PC-9 (cell line): ENCODE data around the gene NEBL.

Source experiments
- EZH2 ChIP-seq: fragments of 200-600 bp; sonication (generic); IDR thresholded peaks from 2 replicates; pipeline ENCODE4 v1.8.0; 2017; ENCODE audit warnings: antibody characterized with exemption, low read depth
- TF ChIP-seq, protein P1 (sequence below): fragments of 200-600 bp; sonication (generic); conservative IDR thresholded peaks from 2 replicates; pipeline ENCODE4 v1.6.1; 2017; ENCODE audit warnings: mixed run types, antibody characterized with exemption, mild to moderate bottlenecking, moderate library complexity

DNA sequence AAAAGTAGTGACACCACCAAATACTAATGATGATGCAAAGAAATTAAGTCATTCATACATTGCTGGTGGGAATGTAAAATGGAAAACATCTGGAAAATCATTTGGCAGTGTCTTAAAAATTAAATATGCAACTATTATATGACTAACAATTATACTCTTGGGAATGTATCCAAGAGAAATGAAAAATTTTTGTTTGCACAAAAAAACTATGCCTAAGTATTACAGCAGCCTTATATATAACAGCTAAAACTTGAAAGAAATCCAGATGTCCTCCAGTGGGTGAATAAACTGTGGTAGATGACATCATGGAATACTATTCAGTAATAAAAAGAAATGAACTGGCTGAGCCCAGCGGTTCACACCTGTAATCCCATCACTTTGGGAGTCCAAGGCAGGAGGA is 132.0 kb downstream of the NEBL start:
- no peak for TF ChIP-seq EZH2
- TF ChIP-seq, protein P1, sequence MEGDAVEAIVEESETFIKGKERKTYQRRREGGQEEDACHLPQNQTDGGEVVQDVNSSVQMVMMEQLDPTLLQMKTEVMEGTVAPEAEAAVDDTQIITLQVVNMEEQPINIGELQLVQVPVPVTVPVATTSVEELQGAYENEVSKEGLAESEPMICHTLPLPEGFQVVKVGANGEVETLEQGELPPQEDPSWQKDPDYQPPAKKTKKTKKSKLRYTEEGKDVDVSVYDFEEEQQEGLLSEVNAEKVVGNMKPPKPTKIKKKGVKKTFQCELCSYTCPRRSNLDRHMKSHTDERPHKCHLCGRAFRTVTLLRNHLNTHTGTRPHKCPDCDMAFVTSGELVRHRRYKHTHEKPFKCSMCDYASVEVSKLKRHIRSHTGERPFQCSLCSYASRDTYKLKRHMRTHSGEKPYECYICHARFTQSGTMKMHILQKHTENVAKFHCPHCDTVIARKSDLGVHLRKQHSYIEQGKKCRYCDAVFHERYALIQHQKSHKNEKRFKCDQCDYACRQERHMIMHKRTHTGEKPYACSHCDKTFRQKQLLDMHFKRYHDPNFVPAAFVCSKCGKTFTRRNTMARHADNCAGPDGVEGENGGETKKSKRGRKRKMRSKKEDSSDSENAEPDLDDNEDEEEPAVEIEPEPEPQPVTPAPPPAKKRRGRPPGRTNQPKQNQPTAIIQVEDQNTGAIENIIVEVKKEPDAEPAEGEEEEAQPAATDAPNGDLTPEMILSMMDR, result no peak
